ENCODE results near the gene IDUA.

Gene IDUA

DNA sequence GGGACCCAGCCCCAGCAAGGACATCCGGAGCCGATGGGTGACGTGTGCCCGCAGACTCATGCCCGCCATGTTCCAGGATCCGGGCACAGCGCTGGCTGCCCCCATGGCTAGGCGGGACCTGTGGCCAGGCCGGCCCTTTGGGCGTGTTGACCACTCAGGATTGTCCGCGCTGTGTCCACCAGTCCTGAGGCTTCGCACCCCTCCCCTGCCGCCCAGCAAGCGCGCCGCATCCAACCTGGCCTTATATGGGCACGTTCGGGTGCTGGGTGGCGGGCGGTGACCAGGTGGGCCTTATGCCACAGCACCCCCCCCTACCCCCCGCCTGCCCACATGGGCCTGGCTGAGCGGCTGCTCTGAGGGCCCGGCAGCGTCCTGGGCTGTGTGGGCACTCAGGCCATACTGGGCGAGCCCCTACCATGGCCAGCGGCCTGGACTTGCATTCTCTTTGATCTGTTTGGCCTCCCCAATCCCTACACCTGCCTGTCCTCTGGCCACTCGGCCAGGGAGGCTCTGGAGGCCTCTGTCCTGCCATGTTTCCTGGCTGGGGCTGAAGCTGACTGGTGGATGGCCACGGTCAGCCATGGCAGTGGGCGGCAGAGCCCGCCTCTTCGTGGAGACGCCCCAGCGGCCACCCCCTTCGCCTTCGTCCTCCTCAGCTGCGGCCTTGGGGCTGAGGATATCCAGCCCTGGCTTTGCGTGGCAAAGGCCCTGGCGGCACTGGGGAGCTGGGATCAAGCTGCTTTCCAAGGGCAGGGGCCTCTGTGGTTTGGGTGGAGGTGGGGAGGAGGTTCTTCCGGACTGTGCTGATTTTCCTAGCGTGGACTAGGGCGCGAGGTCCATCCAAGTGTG lies 26.6 kb downstream of the IDUA start:
- Histone ChIP-seq H3K36me3 (ENCODE audit: control insufficient read depth, low read depth, low read length) (no peaks in the 10 kb centered on the region), H3K9ac (ENCODE audit: low read length) (no peak overlapping the region), H3K27me3 (ENCODE audit: control insufficient read depth, insufficient read depth, low read length) (peaks cover 33% of the 10 kb centered on the region), H3K9me3 (ENCODE audit: control insufficient read depth, low read depth, low read length) (no peaks in the 10 kb centered on the region), H3K4me3 (ENCODE audit: low read length) (no peak overlapping the region), H3K4me1 (ENCODE audit: control insufficient read depth, low read depth, low read length) (peaks cover 4% of the 10 kb centered on the region), H3K27ac (ENCODE audit: low read length) (no peak overlapping the region)

DNA sequence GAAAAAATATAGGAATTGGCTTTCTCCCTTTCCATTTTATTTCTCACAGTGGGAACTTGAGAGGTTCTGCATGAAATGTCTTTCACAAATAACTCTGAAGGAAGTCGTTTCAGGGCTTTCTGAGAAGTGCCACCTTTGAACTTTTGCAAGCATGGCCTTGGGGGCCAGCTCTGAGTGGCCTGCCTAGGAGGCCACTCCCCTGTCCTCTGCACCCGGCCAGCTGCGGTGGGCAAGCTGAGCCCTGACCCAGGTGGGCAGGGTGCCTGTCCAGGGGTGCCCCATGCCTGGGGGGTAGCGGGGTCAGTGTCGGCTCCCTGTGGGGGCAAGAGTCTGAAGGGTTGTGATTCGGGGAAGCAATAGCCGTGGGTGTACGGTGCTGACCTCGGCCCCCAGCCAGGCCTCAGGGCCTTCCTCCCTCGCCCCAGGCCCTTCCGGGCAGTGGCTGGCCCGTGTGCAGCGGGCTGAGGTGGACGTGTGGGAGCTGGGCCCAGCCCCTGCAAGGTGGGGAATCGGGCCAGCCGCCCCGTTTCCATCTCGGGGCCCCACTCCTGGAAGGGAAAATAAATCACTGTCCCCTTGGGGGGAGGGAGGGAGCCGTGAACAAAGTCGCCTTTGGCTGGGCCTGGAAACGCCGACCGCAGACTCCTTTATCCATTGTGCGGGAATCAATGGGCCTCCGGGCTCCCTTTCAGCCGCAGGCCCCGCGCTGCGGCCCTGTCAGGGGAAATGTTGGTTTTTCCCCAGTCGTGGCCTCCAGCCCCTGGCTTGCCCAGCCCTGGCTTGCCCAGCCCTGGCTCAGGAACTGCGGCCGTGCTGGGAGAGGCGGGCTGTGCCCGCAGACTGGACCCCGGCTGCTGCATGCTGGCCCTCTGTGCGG lies 27.7 kb downstream of the IDUA start:
- no peak overlapping the region for H3K9ac ChIP-seq (ENCODE audit: low read length)
- H3K4me3 ChIP-seq (ENCODE audit: low read length) = no peak overlapping the region
- no peak overlapping the region for H3K27ac ChIP-seq (ENCODE audit: low read length)

DNA sequence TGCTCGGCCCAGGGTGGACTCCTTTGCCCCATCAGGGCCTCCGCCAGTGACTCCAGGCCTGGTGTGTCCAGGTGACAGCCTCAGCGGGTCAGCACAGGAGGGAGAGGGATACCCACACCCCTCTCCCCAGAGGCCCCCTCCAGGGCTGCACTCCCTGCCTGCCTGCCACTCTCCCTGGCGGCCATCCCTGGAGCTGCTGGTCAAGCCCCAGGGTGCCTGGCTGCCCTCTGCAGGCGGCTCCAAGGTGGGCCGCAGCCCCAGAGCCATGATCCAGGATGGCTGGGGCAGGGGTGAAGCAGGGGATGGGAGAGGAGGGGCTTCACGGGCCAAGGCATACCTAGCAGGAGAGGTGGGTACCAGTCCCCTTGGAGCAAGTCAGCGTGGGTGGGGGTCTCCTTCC lies 28.3 kb downstream of the IDUA start:
- Histone ChIP-seq H3K4me3 (ENCODE audit: low read length) (no peak overlapping the region), H3K27ac (ENCODE audit: low read length) (no peak overlapping the region), H3K4me1 (ENCODE audit: control insufficient read depth, low read depth, low read length) (no peaks in the 10 kb centered on the region), H3K27me3 (ENCODE audit: control insufficient read depth, insufficient read depth, low read length) (peaks cover 19% of the 10 kb centered on the region), H3K9ac (ENCODE audit: low read length) (no peak overlapping the region), H3K9me3 (ENCODE audit: control insufficient read depth, low read depth, low read length) (no peaks in the 10 kb centered on the region), H3K36me3 (ENCODE audit: control insufficient read depth, low read depth, low read length) (no peaks in the 10 kb centered on the region)

More for the DNA sequence above, 27.7 kb downstream of the IDUA start:
- no peaks in the 10 kb centered on the region for H3K4me1 ChIP-seq (ENCODE audit: control insufficient read depth, low read depth, low read length)
- peaks cover 24% of the 10 kb centered on the region for H3K27me3 ChIP-seq (ENCODE audit: control insufficient read depth, insufficient read depth, low read length)
- H3K9me3 ChIP-seq (ENCODE audit: control insufficient read depth, low read depth, low read length) = no peaks in the 10 kb centered on the region
- H3K36me3 ChIP-seq (ENCODE audit: control insufficient read depth, low read depth, low read length) = no peaks in the 10 kb centered on the region

DNA sequence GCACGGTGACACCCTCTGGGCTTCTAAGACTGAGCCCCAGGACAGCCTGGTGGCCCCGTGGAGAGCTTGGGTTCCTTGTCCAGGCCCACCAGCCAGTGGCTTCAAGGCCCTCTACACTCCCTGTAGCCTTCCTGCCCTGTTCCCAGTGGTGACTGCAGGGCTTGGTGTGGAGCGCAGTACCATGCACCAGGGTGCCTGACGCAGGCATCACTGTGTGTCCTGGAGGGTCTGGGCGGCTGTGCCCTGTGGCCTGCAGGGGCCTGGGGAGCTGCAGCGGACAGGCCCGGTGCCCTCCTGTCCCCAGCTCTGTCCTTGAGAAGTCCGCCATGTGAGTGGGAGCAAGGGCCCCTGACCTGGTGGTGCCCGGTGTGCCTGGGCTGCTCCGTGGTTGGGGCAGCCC lies 28.9 kb downstream of the IDUA start:
- Histone ChIP-seq H3K4me3 (ENCODE audit: low read length) (no peak overlapping the region), H3K4me1 (ENCODE audit: control insufficient read depth, low read depth, low read length) (no peaks in the 10 kb centered on the region), H3K27ac (ENCODE audit: low read length) (no peak overlapping the region)

DNA sequence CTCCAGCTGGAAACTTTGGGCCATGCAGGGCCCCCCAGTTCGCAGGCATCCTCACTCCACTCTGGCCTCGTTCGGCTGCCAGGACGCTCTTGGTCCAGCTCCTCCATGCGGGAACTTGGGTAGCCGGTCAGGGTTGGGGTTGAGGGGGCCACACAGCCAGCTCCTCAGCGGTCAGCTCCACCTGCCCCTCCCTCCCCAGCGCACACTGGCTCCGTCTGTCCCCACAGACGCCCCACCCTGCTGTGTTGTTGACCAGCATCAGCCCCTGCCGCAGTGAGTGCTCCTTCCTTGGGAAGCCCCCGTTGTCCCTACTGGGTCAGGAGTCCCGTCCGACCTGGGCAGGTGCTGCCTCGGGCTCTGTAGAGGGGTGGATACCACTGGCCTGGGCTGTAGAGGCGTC lies 30.4 kb downstream of the IDUA start:
- Histone ChIP-seq H3K27ac (ENCODE audit: low read length) (no peak overlapping the region), H3K4me3 (ENCODE audit: low read length) (no peak overlapping the region), H3K27me3 (ENCODE audit: control insufficient read depth, insufficient read depth, low read length) (peaks cover 9% of the 10 kb centered on the region), H3K4me1 (ENCODE audit: control insufficient read depth, low read depth, low read length) (no peaks in the 10 kb centered on the region), H3K9me3 (ENCODE audit: control insufficient read depth, low read depth, low read length) (no peaks in the 10 kb centered on the region), H3K36me3 (ENCODE audit: control insufficient read depth, low read depth, low read length) (no peaks in the 10 kb centered on the region), H3K9ac (ENCODE audit: low read length) (no peak overlapping the region)

More for the DNA sequence above, 28.9 kb downstream of the IDUA start:
- no peaks in the 10 kb centered on the region for H3K36me3 ChIP-seq (ENCODE audit: control insufficient read depth, low read depth, low read length)
- no peaks in the 10 kb centered on the region for H3K9me3 ChIP-seq (ENCODE audit: control insufficient read depth, low read depth, low read length)
- no peak overlapping the region for H3K9ac ChIP-seq (ENCODE audit: low read length)
- H3K27me3 ChIP-seq (ENCODE audit: control insufficient read depth, insufficient read depth, low read length) = peaks cover 14% of the 10 kb centered on the region

DNA sequence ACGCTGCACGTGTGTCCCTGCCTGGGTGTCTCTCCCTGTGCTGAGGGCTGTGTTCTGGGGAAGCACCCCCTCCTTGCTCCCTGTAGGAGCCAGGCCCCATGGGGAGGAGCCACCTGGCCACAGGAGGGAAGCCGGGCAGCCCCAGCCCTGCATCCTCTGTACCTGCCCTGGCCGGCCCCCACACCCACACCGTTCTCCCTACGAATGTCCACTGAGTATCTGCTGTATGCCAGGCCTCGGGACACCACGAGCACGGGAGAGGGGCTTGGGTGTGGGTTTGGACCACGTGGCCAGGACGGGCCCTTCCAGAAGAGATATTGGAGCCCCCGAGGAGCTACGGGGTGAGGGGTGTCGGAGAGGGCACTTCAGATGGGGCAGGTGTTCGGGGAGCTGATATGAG lies 30.9 kb downstream of the IDUA start:
- no peak overlapping the region for H3K27ac ChIP-seq (ENCODE audit: low read length)
- peaks cover 4% of the 10 kb centered on the region for H3K27me3 ChIP-seq (ENCODE audit: control insufficient read depth, insufficient read depth, low read length)
- H3K9ac ChIP-seq (ENCODE audit: low read length) = no peak overlapping the region

DNA sequence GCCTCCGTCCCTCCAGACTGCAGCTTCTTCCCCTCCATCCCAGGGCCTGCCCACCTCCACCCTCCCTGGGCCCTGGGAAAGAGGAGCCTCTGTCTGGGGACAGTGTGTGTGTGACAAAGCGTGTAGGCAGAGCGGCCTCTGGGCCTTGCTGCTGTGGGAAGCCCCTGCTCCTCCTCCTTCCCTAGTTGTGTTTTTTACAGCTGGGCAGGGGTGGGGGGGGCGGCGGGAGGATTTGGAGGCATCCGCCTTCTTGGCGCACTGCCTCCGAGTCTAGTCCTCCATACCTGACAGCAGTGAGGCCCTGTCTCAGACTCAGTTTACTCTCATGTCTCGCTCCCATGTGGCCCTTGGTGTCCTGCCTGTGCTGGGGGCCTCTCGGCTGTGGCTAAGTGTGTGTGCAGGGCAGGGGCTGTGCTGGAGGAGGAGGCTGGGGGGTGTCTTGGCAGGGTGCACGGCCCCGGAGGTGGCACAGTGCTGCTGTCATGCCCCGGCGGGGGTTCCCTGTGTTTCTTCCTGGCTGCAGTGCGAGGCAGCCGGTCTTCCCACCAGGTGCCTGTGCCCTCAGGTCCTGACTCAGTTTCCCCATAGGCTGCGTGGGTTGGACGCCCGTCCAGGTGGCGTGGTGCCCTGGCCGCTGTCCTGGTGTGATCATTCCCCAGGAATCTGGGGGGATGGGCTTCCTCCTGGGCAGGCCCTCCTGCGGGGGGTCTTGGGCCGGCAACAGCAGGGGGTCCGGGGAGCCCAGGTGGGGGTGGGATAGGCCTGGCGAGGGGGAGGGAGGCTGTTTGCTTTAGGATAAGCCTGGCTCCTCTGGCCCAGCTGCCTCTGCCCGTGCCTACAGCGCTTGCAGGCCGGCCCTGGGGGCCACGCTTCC lies 31.5 kb downstream of the IDUA start:
- no peaks in the 10 kb centered on the region for H3K27me3 ChIP-seq (ENCODE audit: control insufficient read depth, insufficient read depth, low read length)
- no peaks in the 10 kb centered on the region for H3K36me3 ChIP-seq (ENCODE audit: control insufficient read depth, low read depth, low read length)
- H3K9me3 ChIP-seq (ENCODE audit: control insufficient read depth, low read depth, low read length) = no peaks in the 10 kb centered on the region
- H3K9ac ChIP-seq (ENCODE audit: low read length) = no peak overlapping the region
- H3K27ac ChIP-seq (ENCODE audit: low read length) = no peak overlapping the region
- H3K4me3 ChIP-seq (ENCODE audit: low read length) = no peak overlapping the region
- no peaks in the 10 kb centered on the region for H3K4me1 ChIP-seq (ENCODE audit: control insufficient read depth, low read depth, low read length)

More for the DNA sequence above, 30.9 kb downstream of the IDUA start:
- no peaks in the 10 kb centered on the region for H3K36me3 ChIP-seq (ENCODE audit: control insufficient read depth, low read depth, low read length)
- H3K4me3 ChIP-seq (ENCODE audit: low read length) = no peak overlapping the region
- no peaks in the 10 kb centered on the region for H3K4me1 ChIP-seq (ENCODE audit: control insufficient read depth, low read depth, low read length)
- H3K9me3 ChIP-seq (ENCODE audit: control insufficient read depth, low read depth, low read length) = no peaks in the 10 kb centered on the region

DNA sequence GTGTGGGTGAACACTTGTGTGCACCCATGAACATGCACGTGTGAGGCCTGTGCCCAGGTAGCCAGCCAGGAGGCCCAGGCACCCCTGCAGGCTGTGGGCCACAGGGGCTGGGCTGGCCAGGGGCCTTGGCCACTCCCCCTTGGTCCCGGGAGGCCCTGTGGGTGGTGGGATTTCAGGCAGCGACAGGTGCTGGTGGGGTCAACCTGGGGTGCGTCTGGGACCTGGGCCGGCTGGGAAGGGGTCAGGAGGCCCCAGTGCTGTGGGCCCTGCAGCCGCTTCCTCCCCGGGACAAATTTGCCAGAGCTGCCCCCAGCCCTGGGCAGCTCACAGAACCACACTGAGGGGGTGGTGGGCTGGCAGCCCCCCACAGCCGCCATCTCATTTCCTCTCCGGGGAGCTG lies 32.5 kb downstream of the IDUA start:
- H3K36me3 ChIP-seq (ENCODE audit: control insufficient read depth, low read depth, low read length) = no peaks in the 10 kb centered on the region
- H3K27ac ChIP-seq (ENCODE audit: low read length) = no peak overlapping the region
- no peak overlapping the region for H3K9ac ChIP-seq (ENCODE audit: low read length)
- no peaks in the 10 kb centered on the region for H3K27me3 ChIP-seq (ENCODE audit: control insufficient read depth, insufficient read depth, low read length)
- no peaks in the 10 kb centered on the region for H3K4me1 ChIP-seq (ENCODE audit: control insufficient read depth, low read depth, low read length)
- no peaks in the 10 kb centered on the region for H3K9me3 ChIP-seq (ENCODE audit: control insufficient read depth, low read depth, low read length)
- no peak overlapping the region for H3K4me3 ChIP-seq (ENCODE audit: low read length)

DNA sequence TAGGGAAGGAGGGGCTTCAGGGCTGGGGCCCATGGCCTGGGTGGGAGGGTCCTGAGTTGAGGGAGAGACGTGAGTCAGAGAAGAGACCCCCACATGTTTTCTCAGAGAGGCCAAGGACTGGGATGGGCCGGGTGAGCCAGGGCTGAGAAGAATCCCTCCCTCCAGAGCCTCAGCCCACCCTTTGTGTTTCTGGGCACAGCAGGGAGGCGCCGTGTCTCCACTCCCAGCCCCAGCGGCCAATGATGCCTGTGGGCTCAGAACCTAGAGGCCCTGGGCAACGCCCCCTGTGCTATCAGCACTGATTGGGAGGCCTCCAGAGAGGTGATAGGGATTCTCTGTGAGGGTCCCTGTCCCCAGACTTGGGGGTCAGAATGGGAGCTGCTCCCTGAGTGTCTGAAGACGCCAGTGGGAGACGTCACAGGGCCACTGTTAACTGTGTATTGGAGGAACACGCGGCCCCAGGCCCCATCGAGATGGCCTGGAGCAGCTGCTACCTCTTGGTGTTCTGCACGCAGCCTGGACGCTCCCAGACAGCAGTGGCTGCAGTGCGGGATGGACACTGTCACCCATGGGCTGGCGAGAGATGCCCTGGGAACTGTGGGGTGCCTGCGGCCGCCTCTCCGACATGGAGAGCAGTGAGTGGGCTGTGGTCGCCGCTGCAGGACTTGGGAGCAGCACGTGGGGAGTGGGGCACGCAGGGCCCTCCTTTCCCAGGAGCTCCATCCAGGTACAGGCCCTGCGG lies 33.1 kb downstream of the IDUA start:
- no peaks in the 10 kb centered on the region for H3K9me3 ChIP-seq (ENCODE audit: control insufficient read depth, low read depth, low read length)
- H3K4me3 ChIP-seq (ENCODE audit: low read length) = no peak overlapping the region
- no peaks in the 10 kb centered on the region for H3K36me3 ChIP-seq (ENCODE audit: control insufficient read depth, low read depth, low read length)
- H3K27me3 ChIP-seq (ENCODE audit: control insufficient read depth, insufficient read depth, low read length) = no peaks in the 10 kb centered on the region
- H3K27ac ChIP-seq (ENCODE audit: low read length) = no peak overlapping the region
- H3K9ac ChIP-seq (ENCODE audit: low read length) = no peak overlapping the region
- no peaks in the 10 kb centered on the region for H3K4me1 ChIP-seq (ENCODE audit: control insufficient read depth, low read depth, low read length)

DNA sequence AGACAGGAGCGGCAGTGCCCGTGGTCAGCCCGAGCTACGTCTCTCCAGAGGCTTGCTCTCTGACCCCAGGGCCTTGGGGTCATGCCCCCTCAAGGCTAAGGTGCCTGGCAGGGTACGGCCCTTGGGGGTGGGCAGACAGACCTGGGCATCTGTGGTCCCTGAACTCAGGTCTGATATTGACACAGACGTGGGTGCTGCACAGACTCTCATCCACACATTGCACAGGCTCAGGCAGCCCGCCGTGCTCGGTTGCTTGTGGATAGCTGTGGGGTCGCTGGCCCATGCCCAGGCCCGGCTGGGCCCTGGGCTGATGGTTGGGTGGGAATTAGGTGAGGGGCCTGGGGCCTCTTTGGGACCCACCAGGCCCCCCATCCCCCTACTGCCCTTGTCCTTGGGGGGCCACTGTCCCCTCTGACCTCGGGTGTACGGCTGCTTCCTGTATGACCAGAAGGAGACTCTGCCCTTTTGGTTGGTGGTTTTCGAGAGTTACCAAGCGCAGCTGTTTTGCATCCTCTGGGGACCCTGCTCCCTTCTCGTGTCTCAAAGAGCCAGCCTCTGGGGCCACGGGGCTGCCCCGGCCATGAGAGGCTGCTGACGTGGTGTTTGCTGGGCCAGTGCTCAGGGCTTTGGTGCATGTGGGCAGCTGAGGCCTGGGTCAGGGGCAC lies 34.7 kb downstream of the IDUA start:
- no peaks in the 10 kb centered on the region for H3K9me3 ChIP-seq (ENCODE audit: control insufficient read depth, low read depth, low read length)
- H3K4me1 ChIP-seq (ENCODE audit: control insufficient read depth, low read depth, low read length) = no peaks in the 10 kb centered on the region
- H3K27me3 ChIP-seq (ENCODE audit: control insufficient read depth, insufficient read depth, low read length) = no peaks in the 10 kb centered on the region
- H3K36me3 ChIP-seq (ENCODE audit: control insufficient read depth, low read depth, low read length) = peaks cover 7% of the 10 kb centered on the region
- no peak overlapping the region for H3K9ac ChIP-seq (ENCODE audit: low read length)
- no peak overlapping the region for H3K4me3 ChIP-seq (ENCODE audit: low read length)
- no peak overlapping the region for H3K27ac ChIP-seq (ENCODE audit: low read length)

Measured in iPS-18a (cell line).